DOHH2 (cell line): ENCODE measurements around the gene PAQR5.

Source experiments
- H3F3A ChIP-seq: fragments of 200-600 bp; sonication (generic), shearing (Covaris generic); 2 replicates; pipeline ENCODE4 v1.6.0; 2016; ENCODE audit warnings: antibody characterized with exemption, mild to moderate bottlenecking; ENCODE audit not compliant: control insufficient read depth, insufficient read depth
- H3K27ac ChIP-seq: fragments of 200-600 bp; sonication (generic); 2 replicates; pipeline ENCODE4 v1.5.1; 2014; ENCODE audit warnings: low read depth, mild to moderate bottlenecking, low read length, moderate library complexity
- H3K27me3 ChIP-seq: fragments of 200-600 bp; sonication (generic); 2 replicates; pipeline ENCODE4 v1.6.1; 2014; ENCODE audit warnings: mild to moderate bottlenecking, low read length, mixed read lengths; ENCODE audit not compliant: control insufficient read depth
- H3K36me3 ChIP-seq: fragments of 200-600 bp; sonication (generic); 2 replicates; pipeline ENCODE4 v1.6.1; 2014; ENCODE audit warnings: mild to moderate bottlenecking, low read length, moderate library complexity, mixed read lengths; ENCODE audit not compliant: control insufficient read depth
- H3K4me1 ChIP-seq: fragments of 200-600 bp; sonication (generic); 2 replicates; pipeline ENCODE4 v1.6.1; 2014; ENCODE audit warnings: mild to moderate bottlenecking, low read length, mixed read lengths; ENCODE audit not compliant: control insufficient read depth
- H3K4me2 ChIP-seq: fragments of 200-600 bp; sonication (generic); 2 replicates; pipeline ENCODE4 v1.6.0; 2014; ENCODE audit warnings: mild to moderate bottlenecking, low read length, moderate library complexity
- H3K4me3 ChIP-seq: fragments of 200-600 bp; sonication (generic); 2 replicates; pipeline ENCODE4 v1.5.1; 2014; ENCODE audit warnings: mild to moderate bottlenecking, low read length, mixed read lengths
- H3K79me2 ChIP-seq: fragments of 200-600 bp; sonication (generic); 2 replicates; pipeline ENCODE4 v1.6.1; 2014; ENCODE audit warnings: mild to moderate bottlenecking, low read length, mixed read lengths; ENCODE audit not compliant: control insufficient read depth
- H3K9me2 ChIP-seq: fragments of 200-600 bp; sonication (generic); replicated peaks from 2 replicates; pipeline ENCODE4 v1.6.1; 2014; ENCODE audit warnings: mild to moderate bottlenecking, low read length, mixed read lengths; ENCODE audit not compliant: control insufficient read depth
- H3K9me3 ChIP-seq: fragments of 200-600 bp; sonication (generic); 2 replicates; pipeline ENCODE4 v1.6.1; 2014; ENCODE audit warnings: antibody characterized with exemption, low read length, mixed read lengths; ENCODE audit not compliant: control insufficient read depth, insufficient read depth
- H4K20me1 ChIP-seq: fragments of 200-600 bp; sonication (generic); 2 replicates; pipeline ENCODE4 v1.6.0; 2014; ENCODE audit warnings: low read depth, mild to moderate bottlenecking, antibody characterized with exemption, low read length, moderate library complexity; ENCODE audit not compliant: control insufficient read depth, insufficient read depth
- CTCF ChIP-seq: fragments of 200-600 bp; sonication (generic); IDR thresholded peaks from one replicate; pipeline ENCODE4 v1.5.1; 2014; ENCODE audit warnings: antibody characterized with exemption, mild to moderate bottlenecking, low read depth, low read length; ENCODE audit not compliant: poor library complexity, severe bottlenecking
- EZH2phosphoT487 ChIP-seq: fragments of 200-600 bp; sonication (generic); IDR thresholded peaks from 2 replicates; pipeline ENCODE4 v1.6.1; 2017; ENCODE audit warnings: borderline replicate concordance, mild to moderate bottlenecking, antibody characterized with exemption, low read length, moderate library complexity, mixed read lengths

PAQR5 gene

DNA sequence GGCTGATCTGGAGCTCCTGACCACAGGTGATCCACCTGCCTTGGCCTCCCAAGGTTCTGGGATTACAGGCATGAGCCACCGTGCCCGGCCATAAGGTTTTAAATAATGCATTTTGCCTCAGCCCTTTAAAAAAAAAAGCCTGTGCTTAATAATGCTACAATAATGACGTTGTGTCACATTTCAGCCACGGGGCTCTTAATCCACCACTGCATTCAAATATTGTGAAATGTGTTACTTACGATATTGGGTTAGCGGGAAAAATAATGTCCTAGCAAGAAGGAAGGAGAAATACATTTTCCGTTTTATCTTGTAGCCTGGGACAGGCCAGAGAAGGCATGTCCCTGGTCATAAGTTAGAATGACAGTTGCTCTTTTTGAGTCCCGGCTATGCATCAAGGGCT, 17.6 kb downstream of the PAQR5 start:
- H3K4me2 ChIP-seq, result no peak overlapping the region
- H3K79me2 ChIP-seq, result no peaks in the 10 kb centered on the region
- TF ChIP-seq EZH2phosphoT487, result no peak
- TF ChIP-seq CTCF, result no peak
- H4K20me1 ChIP-seq, result no peaks in the 10 kb centered on the region
- no peaks in the 10 kb centered on the region for H3K36me3 ChIP-seq
- H3K4me3 ChIP-seq, result no peak overlapping the region
- no peak overlapping the region for H3K27ac ChIP-seq
- H3K9me3 ChIP-seq, result no peaks in the 10 kb centered on the region
- H3K9me2 ChIP-seq, result no peaks in the 10 kb centered on the region
- H3K27me3 ChIP-seq, result peaks cover 21% of the 10 kb centered on the region
- peaks cover 6% of the 10 kb centered on the region; the same call in 1 of the 2 replicates for H3K4me1 ChIP-seq
- H3F3A ChIP-seq, result no peaks in the 10 kb centered on the region

DNA sequence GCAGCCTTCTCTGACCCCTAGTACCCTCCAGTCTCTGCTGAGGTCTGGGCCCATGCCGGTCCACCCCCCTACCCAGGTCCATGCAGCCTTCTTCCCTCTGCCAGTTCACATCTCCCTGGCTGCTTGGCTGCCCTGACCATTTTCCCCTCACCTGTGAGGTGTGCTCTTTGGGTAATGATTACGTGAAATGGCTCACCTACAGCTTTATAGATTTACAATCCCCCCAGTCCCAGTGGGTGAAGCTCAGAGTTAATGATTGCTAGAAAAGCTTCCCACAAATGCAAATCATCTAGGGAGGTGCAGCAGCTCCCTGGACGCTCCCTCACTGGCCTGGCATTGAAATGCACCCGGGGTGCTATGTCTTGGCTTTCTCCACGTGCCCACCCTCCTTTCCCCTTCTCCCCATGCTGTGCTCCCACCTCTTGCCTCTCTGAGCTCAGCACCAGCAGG, 18.7 kb downstream of the PAQR5 start:
- Histone ChIP-seq H3K27me3 (peaks cover 21% of the 10 kb centered on the region), H3K9me3 (no peaks in the 10 kb centered on the region), H3K4me2 (no peak overlapping the region), H3K27ac (no peak overlapping the region), H3K4me1 (peaks cover 6% of the 10 kb centered on the region; the same call in 1 of the 2 replicates), H3F3A (no peaks in the 10 kb centered on the region), H3K36me3 (no peaks in the 10 kb centered on the region), H3K4me3 (no peak overlapping the region), H3K9me2 (no peaks in the 10 kb centered on the region), H3K79me2 (no peaks in the 10 kb centered on the region), H4K20me1 (no peaks in the 10 kb centered on the region)
- TF ChIP-seq EZH2phosphoT487, result no peak
- no peak for TF ChIP-seq CTCF

DNA sequence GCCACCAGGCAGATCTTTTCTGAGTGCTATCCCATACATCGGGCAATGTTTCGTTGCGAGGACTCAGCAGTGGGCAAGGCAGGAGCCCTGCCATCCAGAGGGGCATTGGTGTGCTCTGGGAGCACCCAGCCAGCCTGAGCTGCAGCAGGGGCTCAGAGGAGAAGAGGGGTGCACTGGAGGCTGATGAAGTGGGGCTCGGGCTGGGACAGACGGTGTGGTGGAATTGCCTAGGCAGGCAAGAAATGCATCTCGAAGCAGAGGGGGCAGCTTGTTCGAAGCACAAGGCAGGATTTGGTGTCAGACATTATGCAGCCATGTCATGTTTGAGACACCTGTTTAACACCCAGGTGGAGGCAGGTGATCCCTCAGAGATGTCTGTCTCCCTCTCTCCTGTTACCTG, 19.3 kb downstream of the PAQR5 start:
- no peaks in the 10 kb centered on the region for H4K20me1 ChIP-seq
- H3F3A ChIP-seq, result no peaks in the 10 kb centered on the region
- H3K36me3 ChIP-seq, result no peaks in the 10 kb centered on the region
- TF ChIP-seq CTCF, result no peak
- TF ChIP-seq EZH2phosphoT487, result no peak
- H3K27me3 ChIP-seq, result peaks cover 21% of the 10 kb centered on the region
- H3K4me3 ChIP-seq, result no peak overlapping the region
- H3K9me2 ChIP-seq, result no peaks in the 10 kb centered on the region
- no peak overlapping the region for H3K4me2 ChIP-seq
- peaks cover 5% of the 10 kb centered on the region; the same call in 1 of the 2 replicates for H3K4me1 ChIP-seq
- no peak overlapping the region for H3K27ac ChIP-seq
- H3K79me2 ChIP-seq, result no peaks in the 10 kb centered on the region
- no peaks in the 10 kb centered on the region for H3K9me3 ChIP-seq
